HG02571 (cell line): ENCODE results near the gene KIF20B.

ENCODE experiments used
- ATAC-seq: cut with Tn5 transposase; IDR thresholded peaks from one replicate; pipeline ENCODE4 v1.9.1; 2021; ENCODE audit warnings: mild to moderate bottlenecking, moderate library complexity; ENCODE audit not compliant: unreplicated experiment

KIF20B gene, protein sequence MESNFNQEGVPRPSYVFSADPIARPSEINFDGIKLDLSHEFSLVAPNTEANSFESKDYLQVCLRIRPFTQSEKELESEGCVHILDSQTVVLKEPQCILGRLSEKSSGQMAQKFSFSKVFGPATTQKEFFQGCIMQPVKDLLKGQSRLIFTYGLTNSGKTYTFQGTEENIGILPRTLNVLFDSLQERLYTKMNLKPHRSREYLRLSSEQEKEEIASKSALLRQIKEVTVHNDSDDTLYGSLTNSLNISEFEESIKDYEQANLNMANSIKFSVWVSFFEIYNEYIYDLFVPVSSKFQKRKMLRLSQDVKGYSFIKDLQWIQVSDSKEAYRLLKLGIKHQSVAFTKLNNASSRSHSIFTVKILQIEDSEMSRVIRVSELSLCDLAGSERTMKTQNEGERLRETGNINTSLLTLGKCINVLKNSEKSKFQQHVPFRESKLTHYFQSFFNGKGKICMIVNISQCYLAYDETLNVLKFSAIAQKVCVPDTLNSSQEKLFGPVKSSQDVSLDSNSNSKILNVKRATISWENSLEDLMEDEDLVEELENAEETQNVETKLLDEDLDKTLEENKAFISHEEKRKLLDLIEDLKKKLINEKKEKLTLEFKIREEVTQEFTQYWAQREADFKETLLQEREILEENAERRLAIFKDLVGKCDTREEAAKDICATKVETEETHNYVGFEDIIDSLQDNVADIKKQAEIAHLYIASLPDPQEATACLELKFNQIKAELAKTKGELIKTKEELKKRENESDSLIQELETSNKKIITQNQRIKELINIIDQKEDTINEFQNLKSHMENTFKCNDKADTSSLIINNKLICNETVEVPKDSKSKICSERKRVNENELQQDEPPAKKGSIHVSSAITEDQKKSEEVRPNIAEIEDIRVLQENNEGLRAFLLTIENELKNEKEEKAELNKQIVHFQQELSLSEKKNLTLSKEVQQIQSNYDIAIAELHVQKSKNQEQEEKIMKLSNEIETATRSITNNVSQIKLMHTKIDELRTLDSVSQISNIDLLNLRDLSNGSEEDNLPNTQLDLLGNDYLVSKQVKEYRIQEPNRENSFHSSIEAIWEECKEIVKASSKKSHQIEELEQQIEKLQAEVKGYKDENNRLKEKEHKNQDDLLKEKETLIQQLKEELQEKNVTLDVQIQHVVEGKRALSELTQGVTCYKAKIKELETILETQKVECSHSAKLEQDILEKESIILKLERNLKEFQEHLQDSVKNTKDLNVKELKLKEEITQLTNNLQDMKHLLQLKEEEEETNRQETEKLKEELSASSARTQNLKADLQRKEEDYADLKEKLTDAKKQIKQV (N-terminal part only)

DNA sequence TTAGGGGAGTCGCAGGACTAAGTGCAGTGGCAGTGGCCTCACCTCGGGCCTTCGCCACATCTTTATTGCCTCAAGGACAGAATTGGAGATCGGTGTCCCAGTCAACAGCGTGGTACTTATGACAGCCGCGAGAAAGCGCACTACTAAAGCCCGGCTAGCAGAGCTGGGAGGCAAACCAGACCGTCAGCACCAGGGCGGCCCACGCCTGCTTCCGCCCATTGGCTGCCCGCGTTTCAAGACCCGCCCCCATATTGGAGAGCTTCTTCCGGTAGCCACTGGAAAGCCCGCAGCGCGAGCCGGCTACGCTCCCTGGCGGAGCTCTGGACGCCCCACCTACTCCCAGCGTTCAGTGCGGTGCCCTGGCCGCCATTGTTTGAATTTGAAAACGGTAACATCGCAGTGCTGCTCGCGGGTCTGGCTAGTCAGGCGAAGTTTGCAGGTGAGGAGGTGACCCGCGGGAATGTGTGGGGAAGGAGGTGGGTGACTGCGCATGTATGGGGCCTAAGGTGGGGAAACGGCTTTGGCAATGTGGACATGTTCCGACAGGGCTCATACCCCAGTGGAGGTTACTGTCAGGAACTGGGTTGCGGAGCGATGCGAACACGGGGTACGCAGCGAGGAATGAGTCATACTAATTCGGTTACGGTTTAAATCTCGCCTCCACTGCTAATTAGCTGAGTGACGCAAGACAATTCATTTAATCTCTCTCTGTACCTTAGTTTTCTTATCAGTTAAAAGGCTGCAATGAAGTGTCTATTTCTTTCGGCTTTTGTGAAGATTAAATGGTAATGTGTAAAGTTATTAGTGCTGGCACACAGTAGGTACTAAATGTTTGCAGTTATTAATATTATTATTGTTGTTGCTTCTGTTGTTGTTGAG, at the start of gene KIF20B:
Gene KIF20B, plus strand, starts transcription at position 349 of the 879 bp plus-strand sequence. CDS start 3,705 bp downstream, outside the sequence.
- ATAC-seq: peak; percentile 98

DNA sequence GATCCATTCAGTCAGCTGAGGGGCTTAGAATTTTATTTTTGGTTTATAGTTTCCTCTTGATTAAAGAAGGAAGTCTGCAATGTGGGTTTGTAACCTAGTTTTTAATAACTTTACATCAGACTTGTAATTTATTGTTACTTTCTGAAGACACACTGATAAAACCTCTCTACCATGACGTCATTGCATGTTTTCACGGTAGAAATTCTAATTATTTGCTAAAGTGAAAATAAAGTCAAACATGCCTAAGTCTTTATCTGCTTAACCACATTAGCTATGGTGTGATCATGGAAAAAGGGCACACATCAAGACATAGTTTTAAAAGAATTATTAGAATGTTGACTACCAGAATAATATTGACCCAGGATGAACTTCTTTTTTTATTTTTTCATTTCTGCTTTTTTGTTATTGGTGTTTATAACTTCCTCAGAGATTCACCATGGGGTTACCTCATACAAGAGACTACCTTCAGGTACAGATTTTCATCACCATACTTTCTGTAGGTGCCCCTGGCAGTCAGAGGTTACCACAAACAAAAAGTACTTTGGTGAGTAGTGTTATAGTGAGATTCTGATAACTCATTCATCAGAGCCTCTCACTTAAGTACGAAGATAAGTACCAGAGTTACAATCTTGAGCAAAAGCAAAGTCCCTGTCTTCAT, 49.3 kb upstream of the KIF20B start:
- ATAC-seq: no peak

DNA sequence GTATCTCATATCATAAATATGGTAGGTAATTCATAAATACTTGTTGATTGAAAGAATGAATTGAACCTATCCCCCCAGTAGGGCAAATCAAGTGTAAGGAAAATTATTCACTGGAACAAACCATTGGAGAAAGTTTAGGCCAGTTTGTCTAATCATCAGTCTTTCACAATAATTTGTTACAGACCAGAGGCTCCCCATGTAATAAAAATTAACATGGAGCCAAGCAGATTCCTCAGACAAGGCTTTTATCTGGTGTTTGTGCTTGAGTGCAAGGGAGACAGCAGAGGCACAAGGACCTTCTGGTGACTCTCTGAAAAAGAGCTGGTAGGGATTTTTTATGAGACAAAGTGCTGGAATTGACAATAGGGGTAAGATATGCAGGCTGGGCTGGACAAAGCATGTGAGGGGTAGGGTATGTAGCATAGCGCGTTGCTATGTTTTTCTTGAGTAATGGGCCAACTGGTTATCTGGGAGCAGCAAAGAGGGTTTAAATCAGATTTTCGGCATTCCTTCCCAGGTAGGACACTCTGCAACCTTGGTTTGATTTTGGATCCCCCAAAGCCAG, 48.5 kb upstream of the KIF20B start:
- ATAC-seq: no peak

DNA sequence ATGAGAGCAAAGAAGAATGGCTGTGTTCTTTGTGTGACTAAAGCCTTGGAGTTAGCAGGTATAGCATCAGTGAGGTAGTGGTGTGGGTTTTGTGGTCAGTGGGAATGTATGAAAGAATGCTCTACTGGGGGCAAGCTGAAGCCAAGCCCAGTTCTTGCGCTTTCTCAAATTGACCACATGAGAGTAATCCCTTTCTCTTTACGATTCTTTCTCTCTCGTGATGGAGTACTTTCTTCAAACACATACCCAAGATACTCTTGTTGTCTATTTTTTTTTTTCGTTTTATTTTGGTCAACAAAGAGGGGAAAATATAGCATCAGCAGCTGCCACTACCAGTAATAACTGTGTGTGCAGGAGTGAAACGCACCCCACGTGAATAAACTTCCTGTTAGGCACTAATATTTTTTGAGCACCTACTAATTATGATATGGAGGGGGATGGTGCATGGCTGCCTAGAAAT, 48.0 kb upstream of the KIF20B start:
- peak; percentile 69 for ATAC-seq

DNA sequence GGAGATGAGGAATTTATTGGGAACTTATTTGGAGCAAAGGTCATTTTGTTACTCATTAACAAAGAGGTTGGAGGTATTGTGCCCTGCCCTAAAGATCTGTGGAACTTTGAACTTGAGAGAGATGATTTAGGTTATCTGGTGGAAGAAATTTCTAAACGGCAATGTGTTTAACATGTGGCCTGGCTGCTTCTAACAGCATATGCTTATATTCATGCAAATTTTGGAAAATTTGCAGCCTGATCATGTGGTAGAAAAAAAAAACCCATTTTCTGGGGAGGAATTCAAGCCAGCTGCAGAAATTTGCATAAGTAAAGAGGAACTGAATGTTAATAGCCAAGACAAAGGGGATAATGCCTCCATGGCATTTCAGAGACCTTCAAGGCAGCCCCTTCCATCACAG, 45.7 kb upstream of the KIF20B start:
- ATAC-seq: no peak

DNA sequence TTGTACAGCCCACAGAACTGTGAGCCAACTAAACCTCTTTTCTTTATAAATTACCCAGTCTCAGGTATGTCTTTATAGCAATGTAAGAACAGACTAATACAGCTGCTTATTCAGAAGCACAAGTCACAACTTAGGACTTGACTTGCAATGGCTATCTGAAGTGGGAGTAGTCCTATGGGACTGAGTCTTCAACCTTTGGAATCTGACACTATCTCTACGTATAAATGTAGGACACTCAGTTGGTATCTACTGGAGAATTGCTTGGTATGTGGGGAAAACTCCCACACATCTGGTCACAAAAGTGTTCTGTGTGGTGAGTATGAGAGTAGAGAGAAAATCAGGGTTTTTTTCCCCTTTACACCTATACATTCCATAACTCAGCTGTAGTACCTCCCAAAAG, 44.1 kb upstream of the KIF20B start:
- ATAC-seq: no peak

DNA sequence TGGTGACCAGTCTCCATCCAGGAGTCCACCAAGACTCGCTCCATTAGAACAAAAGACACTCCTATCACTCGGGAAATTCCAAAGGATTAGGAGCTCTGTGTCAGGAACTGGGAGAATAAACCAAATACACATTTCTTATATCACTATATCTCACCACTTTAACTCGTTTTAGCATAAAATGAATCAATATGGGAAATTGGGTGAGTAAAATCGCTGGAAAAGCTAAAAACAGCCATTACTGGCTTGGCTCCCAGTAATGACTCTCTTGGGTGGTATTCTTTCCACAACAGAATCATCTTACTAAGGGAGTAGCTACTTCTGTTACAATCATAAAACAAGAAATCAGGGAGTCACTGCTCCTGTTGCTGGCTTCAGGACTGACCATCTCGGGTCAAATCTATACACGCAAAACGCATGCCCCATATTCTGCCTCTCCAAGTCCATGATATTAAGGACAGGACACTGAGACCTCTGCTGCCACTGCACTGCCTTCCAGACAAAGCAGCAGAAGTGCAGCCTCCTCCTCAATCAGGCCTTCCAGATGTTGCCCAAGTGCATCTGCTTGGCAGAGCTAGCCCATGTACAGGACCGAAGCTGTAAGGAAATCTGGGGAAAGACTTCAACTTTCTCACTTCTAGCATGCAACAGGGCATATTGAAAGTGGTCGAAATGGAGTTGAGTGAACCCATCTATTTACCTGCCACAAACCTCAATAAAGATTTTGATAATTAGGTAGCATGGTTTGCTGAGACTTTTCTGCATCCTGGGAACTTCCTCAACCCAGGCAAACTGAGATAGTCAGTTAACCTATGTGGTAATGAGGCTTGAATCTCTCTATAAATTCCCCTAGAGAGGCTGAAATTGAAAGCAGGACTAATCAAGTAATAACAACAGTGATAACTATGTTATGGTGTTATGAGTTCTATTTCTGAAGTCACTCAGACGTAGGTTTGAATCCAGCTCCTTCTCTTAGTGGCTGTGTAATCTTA, 42.0 kb upstream of the KIF20B start:
- no peak for ATAC-seq

DNA sequence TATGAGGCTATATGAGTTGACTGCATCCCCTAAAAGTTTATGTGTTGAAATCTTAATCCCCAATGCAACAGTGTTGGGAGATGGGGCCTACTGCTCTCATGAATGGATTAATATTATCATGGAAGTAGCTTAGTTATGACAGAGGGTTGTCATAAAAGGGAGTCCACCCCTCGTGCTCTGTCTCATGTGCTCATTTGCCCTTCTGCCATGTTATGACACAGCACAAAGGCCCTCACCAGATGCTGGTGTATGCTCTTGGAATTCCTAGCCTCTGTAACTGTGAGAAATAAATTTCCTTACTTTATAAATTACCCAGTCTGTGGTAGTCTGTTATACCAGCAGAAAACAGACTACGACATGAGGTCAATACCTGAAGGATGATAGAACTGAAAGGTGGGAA, 38.8 kb upstream of the KIF20B start:
- ATAC-seq: no peak

DNA sequence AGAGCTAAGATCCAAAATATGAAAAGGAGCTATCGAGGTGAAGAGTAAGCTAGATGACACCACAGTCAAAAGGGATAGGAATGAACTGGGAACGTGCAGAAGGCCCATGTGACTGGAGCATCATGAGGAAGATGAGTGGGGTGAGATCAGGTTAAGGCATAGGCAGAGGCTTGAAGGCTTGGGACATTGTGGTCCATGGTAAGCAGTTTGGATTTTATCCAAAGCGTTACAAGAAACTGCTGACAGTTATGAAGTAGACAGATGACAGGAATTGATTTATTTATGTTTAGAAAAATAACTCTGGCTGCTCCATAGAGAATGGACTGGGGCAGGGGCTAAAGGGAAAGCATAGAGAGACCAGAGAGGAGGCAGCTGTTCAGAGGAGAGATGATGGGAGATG, 38.2 kb upstream of the KIF20B start:
- no peak for ATAC-seq

DNA sequence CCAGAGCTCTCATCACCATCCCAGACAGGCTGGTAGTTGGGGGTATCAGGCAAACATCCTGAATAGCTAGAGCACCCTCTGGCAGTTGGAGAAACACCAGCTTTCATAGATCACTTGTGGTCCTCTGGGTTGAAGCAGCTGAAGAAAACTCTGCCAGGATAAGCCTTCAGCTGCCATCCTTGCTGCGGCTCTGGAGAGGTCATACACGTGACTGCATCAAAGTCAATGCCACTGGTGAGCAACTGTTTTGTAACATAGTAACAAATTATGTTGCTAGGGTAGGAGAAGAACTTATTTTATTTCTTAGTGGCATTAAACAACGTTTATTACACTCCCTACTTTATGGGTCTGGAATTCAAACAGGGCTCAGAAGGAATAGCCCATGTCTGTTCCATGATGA, 37.2 kb upstream of the KIF20B start:
- ATAC-seq: no peak

DNA sequence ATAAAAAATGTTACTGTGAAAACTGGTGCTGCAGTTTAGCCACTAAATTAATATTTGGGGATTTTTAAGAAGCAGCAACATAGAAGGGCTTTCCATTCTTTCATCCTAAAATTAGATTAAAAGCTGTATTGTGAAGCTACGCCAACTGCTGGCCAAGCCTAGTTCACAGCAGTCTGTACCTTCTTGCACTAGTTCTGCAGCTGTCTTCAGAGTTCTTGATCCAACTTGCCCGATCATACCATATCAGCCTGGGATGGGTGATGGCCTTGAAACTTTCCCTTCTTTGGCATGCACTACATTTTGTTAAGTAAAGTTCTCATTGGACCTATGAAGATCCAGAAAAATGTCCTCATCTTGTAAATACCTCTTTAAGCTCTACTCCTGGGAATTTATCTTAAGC, 36.1 kb upstream of the KIF20B start:
- no peak for ATAC-seq

DNA sequence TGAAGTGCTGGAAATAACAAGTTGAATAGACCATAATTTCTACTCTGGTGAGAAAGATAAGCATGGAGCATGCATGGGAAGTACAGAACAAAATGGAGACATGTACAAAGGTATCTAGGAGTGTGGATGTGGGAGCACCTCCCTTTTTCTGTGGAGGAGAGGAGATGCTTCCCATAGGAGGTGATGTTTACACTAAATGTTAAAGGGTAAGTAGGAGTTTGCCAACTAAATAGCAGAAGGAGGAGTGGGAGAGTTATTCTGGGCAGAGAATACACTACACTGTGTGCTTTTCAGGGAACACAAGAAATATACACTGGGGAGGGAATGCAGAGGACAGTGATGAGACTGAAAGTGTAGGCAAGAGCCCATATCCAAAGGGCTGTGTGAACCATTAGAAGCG, 35.3 kb upstream of the KIF20B start:
- no peak for ATAC-seq

DNA sequence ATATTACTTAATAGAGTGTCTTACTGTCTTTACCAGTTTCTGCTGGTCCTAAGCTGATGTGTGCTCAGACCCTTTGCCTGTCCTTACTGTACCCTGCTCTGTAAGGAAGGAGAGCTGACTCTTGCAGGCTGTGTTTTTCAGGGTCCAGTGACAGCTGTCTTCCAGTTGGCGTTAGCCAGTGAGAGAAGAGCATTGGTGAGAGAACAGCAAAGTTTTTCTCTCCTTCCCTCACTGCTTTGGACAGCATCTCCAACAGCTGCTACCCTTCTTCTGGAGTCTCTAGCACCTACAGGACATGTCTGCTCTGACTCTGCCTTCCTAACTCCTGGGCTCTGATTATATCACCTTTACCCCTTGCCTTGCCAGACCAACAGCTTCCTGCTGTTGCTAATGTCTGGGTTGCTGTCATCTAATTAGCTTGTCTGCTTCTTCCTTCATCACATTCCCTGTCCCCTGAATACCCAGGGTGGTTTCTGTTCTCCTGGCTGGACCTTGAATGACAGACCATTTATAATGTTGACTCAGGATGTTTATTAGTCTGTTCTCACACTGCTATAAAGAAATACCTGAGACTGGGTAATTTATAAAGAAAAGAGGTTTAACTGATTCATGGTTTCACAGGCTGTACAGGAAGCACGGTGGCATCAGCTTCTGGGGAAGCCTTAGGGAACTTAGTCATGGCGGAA, 32.9 kb upstream of the KIF20B start:
- no peak for ATAC-seq

DNA sequence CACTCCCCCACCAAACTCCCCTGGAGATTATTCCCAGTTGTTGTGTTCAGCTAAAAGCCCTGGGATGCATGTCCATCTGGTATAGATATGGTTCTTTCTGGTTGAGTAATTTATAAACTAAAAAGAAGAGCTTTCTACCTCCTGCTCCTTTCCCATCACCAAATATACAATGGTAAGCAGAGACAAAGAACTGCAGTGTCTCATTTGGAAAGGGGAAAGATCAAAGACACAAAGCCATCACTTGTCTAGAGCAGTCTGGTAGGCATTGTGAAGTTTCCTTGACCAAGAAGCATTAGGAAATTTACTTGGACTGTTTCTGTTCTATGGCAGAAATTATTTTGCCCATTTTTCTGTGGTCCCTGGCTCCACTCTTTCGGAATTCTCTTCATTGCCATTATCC, 31.4 kb upstream of the KIF20B start:
- no peak for ATAC-seq

DNA sequence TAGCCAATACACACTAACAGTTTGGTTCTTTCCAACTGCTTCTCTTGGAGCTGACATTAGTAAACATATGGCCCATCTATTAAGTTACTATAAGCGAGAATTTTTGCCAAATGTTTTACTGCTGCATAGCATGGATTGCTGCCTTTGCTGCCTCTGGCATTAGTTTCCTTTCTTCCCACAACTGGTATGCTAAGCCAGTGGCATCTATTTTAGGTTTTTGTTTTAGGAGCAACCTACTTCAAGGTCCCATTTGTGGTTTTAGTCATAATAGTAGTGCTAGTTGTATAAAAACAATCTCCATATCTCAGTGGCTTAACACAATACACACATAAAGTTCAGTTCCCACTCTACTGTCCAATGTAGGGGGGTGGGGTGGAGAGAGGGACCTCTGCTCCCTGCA, 30.5 kb upstream of the KIF20B start:
- no peak for ATAC-seq

DNA sequence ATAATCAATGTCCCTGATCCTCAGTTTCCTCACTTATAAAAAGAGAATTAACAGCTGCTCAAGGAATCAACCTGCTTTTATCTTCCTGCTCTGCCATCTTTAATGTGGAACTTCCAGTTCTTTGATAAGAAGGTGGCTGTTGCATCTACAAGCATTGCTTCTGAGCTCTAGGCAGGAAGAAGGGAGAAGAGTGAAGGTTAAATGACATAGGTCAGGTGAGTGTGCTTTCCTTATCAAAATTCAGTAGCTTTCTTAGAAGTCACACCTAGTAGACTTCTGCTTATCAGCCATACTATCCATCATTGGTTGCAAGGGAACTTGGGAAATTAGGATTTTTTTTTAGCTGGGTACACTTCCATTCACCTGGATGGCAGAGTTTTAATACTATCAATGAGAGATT, 24.0 kb upstream of the KIF20B start:
- no peak for ATAC-seq

DNA sequence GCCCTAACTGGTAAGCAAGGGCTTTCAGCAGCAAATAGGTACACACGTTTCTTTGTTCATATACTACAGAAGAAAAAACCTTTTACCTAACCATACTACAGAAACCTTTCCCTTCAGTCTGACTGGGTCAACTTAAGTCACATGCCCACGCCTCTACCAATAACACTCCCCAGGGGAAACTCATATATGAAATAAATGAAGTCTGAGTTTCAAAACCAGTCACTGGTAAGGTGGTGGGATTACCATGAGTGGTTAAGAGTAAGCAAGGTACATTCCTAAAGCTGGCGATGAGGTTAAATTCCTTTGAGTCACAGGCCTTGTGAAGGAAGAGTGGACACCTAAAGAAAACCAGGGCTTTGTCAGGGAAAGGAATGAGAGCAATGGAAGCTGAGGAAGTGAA, 21.4 kb upstream of the KIF20B start:
- no peak for ATAC-seq
